ENCODE data around the gene OR2T11.
"Not testable (repeated sequence)": the region's sequence is repeated elsewhere in the genome, so short reads cannot be mapped to it uniquely, and the experiment has no call there.

Gene OR2T11, protein sequence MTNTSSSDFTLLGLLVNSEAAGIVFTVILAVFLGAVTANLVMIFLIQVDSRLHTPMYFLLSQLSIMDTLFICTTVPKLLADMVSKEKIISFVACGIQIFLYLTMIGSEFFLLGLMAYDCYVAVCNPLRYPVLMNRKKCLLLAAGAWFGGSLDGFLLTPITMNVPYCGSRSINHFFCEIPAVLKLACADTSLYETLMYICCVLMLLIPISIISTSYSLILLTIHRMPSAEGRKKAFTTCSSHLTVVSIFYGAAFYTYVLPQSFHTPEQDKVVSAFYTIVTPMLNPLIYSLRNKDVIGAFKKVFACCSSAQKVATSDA

GRCh38 chr1:248634991-248635390 lies at the start of gene OR2T11:
TSS of gene OR2T11 (minus strand) at chr1:248635091. CDS start at chr1:248627128, 7,963 bp downstream.
- DNase-seq (ENCODE audit: low spot score) = not testable (repeated sequence)

- no peak for DNase-seq (ENCODE audit: low spot score)
Observed at GRCh38 chr1:248681651-248682050, 46.8 kb upstream of the OR2T11 start.

DNA sequence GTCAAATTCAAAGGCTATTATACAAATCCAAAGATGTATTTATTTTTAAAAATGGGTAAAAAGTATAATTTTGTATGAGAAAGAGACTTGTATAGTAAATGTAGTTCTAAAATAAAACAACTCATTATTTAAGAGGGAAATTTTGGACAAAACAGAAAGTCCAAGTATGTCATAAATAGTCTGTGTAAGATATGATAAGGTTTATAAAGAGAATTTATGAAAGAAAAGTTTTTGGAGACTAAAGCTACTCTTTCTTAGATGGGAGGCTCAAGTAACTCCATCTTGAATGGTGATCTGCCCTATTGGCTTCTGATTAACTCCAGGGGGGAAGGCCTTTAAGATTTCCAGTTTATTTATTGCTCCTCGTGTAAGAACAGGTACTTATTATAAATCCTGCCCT lies 35.1 kb upstream of the OR2T11 start:
- DNase-seq (ENCODE audit: low spot score) = no peak

DNA sequence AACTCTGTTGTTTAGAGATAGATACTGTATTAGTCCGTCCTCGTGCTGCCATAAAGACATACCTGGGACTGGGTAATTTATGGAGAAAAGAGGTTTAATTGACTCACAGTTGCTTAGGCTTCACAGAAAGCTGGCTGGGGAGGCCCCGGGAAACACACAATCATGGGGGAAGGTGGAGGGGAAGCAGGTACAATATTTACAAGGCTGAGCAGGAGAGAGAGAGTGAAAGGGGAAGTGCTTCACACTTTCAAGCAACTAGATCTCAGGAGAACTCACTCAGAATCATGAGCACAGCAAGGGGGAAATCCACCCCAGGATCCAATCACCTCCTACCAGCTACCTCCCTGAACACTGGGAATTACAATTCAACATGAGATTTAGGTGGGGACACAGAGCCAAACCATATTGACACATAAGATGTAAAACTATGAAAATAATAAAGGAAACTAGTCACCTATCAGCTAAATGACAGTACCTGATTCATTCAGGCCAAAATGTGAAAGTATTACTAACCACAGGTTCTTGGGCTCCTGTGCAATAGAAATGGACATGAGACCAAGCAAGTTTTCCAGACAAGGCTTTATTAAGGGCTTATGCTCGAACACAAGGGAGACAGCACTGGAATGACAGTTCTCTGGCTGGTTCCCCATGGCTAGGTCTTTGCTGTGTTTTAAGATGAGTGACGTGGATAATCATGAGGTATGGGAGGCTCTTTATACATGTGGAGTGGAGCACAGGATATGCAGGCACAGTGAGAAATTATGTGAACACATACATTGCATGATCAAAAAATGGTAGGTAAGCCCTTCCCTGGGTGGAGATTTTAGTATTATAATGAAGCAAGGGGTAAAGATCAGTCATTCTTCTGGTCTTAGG lies 28.8 kb upstream of the OR2T11 start:
- peak; percentile 13 for DNase-seq (ENCODE audit: low spot score)

DNA sequence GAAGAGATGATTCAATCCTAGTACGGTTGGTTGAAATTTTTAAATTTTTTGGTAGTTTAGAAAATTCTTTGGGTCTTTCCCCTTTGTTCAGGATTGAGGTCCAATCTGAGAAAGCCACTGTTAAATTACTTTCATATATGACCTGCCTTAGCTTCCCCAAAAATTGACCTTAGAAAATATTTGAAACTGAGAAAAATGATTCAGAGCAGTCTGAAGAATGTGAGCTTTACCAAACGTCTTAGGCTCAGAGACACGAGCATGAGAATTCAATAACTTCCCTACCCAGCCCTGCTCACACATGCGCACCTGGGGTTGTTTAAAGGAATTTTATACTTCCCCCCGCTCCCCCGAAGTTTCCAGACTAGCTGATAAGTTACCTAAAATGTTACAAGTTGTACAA lies 21.9 kb upstream of the OR2T11 start:
- DNase-seq (ENCODE audit: low spot score) = not testable (repeated sequence)

- not testable (repeated sequence) for DNase-seq (ENCODE audit: low spot score)
Observed at GRCh38 chr1:248655354-248655753, 20.5 kb upstream of the OR2T11 start, which contains the start of gene OR2T27. TSS of gene OR2T27 (minus strand) at chr1:248655528. CDS start at chr1:248650884, 4,644 bp downstream.

- not testable (repeated sequence) for DNase-seq (ENCODE audit: low spot score)
Observed at GRCh38 chr1:248648770-248649536, 14.1 kb upstream of the OR2T11 start.

DNA sequence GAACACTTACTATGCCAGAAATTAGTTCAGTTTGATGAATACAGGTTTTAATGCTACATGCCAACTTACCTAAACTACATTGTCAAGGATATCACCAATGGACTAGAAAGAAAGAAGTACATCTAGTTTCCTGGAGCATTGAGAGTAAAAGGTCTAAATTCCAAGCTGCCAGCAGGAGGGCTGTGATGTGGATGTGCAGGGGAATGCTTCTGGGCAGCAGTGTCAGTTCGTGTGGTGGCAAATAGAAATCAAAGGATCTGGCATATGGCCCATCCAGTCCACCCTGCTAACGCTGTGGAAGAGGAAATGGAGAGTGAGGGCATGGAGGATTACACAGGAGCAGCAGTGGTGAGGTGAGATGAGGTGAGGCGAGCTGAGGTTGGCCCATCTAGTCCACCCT lies 10.3 kb upstream of the OR2T11 start, which contains the start of gene OR2T35:
Gene OR2T35 (minus strand): TSS at position 101 of the 400 bp plus-strand sequence. CDS start 6,020 bp downstream, outside the sequence.
- DNase-seq (ENCODE audit: low spot score) = not testable (repeated sequence)

- not testable (repeated sequence) for DNase-seq (ENCODE audit: low spot score)
Observed at GRCh38 chr1:248642971-248643651, 8.2 kb upstream of the OR2T11 start.

DNA sequence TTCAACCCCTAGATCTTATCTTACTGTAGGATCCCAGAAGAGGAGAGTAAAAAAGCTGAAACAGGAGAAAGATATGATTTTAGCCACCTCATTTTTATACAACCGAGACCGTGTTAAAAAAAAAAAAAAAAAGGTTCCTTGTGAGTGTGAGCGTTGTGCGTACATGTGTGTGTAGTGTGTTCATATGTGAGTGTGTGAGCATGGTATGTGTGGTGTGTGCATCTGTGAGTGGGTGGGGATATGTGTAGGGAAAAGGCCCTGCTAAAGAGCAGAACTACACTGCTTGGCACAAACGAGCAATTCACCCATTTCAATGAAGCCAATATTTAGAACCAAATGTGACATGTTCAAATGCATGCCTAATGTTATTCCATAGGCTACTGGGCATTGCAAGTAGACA lies 6.7 kb upstream of the OR2T11 start:
- not testable (repeated sequence) for DNase-seq (ENCODE audit: low spot score)

DNA sequence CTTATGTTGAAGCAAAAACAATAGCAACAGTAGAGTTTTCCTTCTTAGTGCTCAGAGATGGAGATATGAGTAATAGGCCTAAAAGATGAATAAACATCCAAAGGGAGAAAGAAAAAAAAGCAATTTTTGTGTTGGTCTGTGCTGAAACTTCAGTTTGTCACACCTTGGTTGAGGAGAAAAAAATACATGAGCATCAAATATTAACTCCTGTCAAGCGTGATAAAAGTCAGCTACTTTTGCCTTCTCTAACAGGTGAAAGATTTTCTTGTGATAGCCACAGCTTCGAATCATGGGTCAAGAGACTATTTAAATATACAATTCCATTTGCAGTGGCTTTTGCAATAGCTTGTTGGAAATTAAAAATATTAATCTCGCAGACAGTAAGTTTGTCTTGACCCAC lies 6.0 kb upstream of the OR2T11 start:
- not testable (repeated sequence) for DNase-seq (ENCODE audit: low spot score)

GRCh38 chr1:248639652-248640051 lies 4.8 kb upstream of the OR2T11 start:
- not testable (repeated sequence) for DNase-seq (ENCODE audit: low spot score)

GRCh38 chr1:248636612-248637011 lies 1.7 kb upstream of the OR2T11 start:
- DNase-seq (ENCODE audit: low spot score) = not testable (repeated sequence)

DNA sequence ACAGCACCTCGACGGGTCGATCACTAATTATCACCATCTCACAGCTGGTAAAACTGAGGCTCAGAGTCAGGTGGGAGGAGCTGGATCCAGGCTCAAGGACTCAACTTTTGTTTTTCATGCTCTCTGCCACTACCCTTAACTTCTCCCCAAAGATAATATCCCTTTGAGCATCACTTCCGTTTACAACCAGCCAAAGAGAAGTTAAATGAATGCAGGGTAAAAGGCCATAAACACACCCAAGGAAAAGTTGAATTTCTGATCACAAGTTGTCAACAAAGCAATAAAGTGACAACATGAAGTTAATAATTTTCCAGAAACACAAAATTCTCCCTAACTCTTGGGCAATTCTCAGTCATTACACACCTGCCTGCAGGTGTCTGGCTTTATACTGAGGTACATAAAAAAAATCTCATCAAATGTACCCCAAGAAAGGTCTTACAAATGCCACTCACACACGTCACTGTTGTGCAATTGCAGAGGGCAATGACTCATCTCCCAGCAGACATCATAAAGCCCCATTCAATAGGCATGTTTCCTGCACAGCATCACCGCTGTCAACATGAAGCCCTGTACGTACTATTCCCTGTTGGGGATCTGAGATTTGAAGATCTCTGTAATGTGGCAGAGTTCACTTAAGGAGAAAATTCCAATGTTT lies 3.4 kb downstream of the OR2T11 start:
- DNase-seq (ENCODE audit: low spot score) = no peak

DNA sequence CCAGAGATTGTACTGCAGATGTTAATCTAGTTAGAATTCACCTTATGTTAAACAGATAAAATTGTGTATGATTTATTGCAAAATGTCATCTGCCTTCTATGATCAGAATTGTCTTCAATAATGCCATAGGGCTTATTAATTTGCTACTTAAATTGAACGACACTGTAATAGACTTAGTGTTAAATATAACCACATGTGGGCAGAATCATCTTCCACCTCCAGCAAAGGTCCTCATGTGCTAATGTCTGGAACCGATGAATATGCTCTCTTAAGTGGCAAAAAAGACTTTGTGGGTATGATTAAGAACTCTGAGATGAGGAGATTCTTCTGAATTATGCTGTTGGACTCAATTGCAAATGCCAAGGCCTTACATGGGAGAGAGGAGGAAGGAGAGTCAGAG lies 4.3 kb downstream of the OR2T11 start:
- no peak for DNase-seq (ENCODE audit: low spot score)

DNA sequence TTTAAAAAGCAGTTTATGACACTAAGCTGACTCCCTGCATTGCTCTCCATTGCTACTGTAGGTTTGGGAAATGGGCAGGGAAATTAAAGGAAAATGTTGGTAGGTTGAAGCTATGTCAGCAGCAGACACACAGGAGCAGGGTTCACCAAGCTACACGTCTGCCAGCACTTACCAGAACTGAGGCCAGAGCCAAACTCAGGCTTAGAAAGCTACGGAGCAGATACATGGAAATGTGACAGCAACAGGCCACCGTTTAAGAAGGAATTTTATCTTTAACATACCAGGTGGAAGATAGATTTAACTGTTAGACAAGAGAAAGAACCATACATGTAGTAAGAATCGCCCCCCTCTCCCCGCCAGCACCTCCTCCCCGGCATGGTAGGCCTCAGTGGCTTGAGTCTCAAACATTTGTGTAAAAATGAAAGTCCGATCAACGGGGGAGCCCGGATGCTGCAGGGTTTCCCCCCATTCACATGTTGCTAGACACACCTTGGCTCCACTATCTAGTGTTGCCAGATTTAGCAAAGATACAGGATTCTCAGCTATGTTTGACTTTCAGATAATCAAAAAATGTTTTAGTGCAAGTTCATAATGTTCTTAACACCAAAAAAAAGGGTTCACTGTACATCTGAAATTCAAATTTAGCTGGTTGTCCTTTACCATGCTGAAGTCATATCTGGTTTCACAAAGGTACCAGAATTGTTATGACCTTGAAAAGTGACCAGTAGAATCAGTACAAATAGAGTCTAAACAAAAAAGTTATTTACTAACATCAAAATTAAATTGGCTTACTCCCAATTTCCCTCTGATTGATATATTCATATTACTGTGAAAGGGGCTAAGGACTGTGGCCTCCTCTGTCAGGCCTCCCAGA lies 6.7 kb downstream of the OR2T11 start:
- DNase-seq (ENCODE audit: low spot score) = no peak

- no peak for DNase-seq (ENCODE audit: low spot score)
Observed at GRCh38 chr1:248625971-248626370, 8.9 kb downstream of the OR2T11 start.

GRCh38 chr1:248625166-248625565 lies 9.7 kb downstream of the OR2T11 start:
- DNase-seq (ENCODE audit: low spot score) = no peak

- DNase-seq (ENCODE audit: low spot score) = peak; percentile 63
Observed at GRCh38 chr1:248622570-248623001, 12.3 kb downstream of the OR2T11 start.

- DNase-seq (ENCODE audit: low spot score) = no peak
Observed at GRCh38 chr1:248621770-248622169, 13.1 kb downstream of the OR2T11 start.

Data from germinal center (tissue), 1 donor.